Measurements from ENCODE around the gene RPL27A.

DNA sequence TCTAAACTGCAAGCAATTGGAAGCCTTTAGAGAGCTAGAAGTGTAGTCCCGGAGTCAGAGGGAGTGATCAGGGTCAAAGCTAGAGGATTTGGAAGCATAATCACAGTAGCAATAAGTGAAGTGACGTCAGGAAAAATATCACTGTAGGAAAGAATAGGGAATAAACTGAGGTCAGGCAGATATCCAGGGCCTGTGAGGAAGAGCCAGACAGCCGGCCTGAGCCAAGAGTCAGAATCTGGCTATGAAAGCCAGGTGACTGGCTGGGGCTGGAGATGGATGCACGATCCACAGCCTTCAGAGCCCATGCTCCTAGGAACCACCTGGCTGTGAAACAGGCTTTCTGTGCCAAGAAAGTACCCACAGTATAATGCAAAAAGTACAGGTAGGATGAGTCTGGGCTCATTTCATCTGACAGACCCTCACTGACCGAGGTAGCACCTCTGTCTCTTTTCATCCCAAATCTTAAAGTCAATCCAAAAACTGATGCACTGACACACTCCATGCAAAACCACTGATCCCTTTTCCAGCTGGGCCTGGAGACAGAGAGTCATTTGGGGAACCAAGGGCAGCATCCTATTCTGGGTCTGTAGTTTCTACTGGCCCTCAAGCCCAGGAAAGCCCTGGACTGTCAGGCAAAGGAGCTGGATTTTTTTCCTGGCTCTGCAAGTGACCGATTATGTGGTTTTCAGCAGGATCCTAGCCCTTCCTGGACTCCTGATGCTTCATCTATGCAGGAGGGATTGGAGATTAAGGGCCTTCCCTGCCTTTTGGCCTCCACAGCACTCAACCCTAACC is 21.4 kb upstream of the RPL27A start:
- no peak for TF ChIP-seq ERG (CRISPR knock-in tag; IDR thresholded peaks at IDR 0.05)
- no peak for TF ChIP-seq CTCF (IDR thresholded peaks at IDR 0.05)
- TF ChIP-seq, protein P1, sequence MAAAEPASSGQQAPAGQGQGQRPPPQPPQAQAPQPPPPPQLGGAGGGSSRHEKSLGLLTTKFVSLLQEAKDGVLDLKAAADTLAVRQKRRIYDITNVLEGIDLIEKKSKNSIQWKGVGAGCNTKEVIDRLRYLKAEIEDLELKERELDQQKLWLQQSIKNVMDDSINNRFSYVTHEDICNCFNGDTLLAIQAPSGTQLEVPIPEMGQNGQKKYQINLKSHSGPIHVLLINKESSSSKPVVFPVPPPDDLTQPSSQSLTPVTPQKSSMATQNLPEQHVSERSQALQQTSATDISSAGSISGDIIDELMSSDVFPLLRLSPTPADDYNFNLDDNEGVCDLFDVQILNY (CRISPR knock-in tag; IDR thresholded peaks at IDR 0.05) = no peak
